GM19043 (cell line): Measurements from ENCODE around the gene PGAM2.

ENCODE experiments used
- ATAC-seq: cut with Tn5 transposase; IDR thresholded peaks from one replicate; pipeline ENCODE4 v1.9.1; 2021; ENCODE audit warnings: low read depth; ENCODE audit not compliant: unreplicated experiment

The PGAM2 gene

DNA sequence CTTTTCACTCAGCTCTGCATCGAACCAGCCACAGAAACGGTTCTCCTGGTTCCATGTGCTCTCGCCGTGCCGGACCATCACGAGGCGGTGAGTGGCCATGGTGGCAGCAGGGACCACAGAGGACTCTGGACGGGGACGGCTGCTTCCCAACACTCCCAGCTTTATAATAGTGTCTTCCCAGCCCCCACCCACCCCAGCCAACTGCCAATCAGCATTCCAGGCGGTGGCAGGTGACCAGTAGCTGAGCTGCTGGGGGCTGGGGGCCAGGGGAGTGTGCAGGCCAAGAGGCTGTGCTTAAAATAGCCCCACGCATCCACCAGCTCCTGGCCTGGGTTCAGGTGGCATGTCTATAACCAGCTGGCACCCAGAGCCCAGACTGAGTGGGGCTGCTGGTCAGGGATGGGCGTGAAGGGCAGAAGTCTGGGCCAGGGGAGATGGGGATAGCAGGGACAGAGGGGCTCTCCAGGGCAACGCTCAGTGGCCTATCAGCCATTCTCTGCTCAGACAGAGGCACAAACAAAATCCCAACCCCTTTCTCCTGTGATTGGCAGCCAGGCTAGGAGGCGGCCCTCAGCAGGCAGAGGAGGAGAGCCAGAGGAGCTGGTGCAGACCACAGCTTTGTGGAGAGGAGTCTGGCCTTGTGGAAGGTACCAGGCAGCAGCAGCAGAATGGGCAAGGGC is at the start of gene PGAM2:
Gene PGAM2 (minus strand): TSS at position 137 of the 680 bp plus-strand sequence. CDS start 38 bp downstream, at position 99.
- ATAC-seq, result no peak

DNA sequence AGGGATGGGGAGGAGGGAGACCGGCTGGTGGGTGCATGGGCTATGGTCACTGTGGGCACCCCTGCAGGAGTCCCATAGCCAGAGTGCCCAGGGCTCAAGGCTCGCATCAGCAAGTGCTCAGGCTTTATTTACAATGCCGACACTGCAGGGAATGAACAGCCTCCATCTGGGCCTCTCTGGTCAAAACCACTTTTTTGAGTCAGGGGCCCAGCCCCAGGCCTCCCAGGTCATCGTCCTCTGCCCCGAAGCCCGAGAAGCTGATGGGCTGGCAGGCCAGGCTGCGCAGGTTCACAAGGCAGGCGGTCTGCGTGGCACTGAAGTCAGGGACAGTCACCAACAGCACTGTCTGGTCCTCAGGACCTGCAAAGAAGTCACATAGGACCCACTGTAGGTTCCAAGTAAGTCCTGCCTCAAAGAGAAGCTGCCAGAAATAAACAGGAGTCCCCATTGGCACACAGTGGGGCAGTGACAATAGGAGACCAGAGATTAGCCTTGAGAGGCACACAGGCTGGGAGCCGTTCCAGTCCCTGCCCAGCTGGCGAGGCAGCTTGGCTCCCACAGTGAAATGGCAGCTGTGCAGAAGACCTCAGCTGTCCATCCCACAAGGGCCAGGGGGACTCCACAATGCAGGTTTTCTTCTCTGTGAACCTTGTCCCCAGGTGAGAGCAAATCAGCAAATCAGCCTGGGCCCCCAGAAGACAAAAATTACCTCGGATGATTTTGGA is 49.4 kb upstream of the PGAM2 start:
- ATAC-seq, result no peak

DNA sequence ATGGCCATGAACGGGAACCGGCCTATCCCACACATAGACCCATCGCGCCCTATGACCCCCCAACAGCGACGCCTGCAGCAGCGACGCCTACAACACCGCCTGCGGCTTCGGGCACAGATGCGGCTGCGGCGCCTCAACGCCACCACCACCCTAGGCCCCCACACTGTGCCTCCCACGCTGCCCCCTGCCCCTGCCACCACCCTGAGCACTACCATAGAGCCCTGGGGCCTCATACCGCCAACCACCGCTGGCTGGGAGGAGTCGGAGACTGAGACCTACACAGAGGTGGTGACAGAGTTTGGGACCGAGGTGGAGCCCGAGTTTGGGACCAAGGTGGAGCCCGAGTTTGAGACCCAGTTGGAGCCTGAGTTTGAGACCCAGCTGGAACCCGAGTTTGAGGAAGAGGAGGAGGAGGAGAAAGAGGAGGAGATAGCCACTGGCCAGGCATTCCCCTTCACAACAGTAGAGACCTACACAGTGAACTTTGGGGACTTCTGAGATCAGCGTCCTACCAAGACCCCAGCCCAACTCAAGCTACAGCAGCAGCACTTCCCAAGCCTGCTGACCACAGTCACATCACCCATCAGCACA is 48.5 kb upstream of the PGAM2 start:
- ATAC-seq, result no peak

DNA sequence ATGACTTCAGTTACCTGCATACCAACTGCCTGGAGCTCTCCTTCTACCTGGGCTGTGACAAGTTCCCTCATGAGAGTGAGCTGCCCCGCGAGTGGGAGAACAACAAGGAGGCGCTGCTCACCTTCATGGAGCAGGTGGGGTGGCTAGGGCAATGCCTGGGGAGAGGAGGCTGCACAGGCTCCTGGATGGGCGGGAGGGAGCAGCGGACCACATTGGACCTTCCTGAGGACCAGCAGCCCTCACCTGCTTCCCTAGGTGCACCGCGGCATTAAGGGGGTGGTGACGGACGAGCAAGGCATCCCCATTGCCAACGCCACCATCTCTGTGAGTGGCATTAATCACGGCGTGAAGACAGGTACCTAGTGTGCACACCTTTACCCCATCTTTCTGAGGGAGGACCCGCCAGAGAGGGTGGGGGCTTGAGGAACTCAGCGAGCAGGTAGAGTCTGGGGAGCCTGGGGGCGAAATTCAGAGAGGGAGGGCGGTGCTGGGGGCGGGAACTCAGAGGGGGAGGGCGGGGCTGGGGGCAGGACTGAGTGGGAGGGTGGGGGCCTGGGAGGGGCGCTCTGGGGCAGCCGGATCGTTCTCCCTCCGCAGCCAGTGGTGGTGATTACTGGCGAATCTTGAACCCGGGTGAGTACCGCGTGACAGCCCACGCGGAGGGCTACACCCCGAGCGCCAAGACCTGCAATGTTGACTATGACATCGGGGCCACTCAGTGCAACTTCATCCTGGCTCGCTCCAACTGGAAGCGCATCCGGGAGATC is 47.8 kb upstream of the PGAM2 start:
- no peak for ATAC-seq

DNA sequence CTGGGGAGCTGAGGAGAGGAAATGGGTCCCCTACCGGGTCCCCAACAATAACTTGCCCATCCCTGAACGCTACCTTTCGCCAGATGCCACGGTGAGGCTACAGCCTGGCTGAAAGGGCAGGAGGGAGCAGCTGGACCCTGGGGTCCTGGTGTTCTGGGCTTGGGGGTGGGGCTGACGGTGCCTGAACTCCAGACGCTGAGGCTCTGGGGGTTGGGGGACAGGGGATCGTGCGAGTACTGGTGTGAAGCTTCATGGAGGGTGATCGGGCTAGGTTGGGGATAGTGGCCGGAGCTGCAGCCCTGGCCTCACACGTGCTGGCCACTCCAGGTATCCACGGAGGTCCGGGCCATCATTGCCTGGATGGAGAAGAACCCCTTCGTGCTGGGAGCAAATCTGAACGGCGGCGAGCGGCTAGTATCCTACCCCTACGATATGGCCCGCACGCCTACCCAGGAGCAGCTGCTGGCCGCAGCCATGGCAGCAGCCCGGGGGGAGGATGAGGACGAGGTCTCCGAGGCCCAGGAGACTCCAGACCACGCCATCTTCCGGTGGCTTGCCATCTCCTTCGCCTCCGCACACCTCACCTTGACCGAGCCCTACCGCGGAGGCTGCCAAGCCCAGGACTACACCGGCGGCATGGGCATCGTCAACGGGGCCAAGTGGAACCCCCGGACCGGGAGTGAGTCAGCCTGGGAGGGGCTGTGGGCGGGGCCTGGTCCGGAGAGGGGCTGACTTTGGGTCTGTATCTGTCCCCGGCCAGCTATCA is 47.0 kb upstream of the PGAM2 start:
- ATAC-seq, result no peak

DNA sequence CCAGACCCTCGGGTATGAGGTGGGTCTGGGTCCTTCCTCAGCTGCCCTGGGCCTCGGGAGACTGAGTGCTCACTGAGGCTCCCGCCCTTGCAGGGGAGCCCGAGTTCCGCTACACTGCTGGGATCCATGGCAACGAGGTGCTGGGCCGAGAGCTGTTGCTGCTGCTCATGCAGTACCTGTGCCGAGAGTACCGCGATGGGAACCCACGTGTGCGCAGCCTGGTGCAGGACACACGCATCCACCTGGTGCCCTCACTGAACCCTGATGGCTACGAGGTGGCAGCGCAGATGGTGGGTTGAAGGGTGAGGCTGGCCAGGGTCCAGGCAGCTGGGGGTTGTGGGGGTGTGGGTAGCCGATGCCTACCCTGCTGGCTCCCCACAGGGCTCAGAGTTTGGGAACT is 46.4 kb upstream of the PGAM2 start:
- no peak for ATAC-seq

DNA sequence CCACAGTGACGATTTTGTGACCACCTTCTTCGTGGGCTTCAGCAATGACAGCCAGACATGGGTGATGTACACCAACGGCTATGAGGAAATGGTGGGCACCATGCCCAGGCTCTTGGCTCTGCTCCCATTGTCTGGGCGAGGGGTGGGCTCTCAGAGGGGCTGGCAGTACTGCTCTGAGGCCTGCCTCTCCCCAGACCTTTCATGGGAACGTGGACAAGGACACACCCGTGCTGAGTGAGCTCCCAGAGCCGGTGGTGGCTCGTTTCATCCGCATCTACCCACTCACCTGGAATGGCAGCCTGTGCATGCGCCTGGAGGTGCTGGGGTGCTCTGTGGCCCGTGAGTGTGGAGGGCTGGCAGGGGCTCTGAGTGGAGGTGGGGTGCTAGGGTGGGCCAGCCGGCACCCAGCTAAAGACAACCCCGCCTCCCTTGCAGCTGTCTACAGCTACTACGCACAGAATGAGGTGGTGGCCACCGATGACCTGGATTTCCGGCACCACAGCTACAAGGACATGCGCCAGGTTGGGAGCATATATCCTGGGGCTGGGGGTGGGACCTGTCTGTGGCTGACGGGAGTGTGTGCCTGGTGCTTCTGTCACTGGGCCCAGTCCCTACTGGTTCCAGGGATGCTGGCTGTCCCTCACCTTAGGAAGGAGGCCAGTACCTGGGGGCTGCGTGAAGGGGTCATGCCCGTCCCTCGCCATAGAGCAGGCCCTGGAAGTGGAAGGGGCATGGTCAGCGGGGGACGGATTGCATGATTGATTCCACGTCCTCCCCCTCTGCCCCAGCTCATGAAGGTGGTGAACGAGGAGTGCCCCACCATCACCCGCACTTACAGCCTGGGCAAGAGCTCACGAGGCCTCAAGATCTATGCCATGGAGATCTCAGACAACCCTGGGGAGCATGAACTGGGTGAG is 45.6 kb upstream of the PGAM2 start:
- no peak for ATAC-seq

DNA sequence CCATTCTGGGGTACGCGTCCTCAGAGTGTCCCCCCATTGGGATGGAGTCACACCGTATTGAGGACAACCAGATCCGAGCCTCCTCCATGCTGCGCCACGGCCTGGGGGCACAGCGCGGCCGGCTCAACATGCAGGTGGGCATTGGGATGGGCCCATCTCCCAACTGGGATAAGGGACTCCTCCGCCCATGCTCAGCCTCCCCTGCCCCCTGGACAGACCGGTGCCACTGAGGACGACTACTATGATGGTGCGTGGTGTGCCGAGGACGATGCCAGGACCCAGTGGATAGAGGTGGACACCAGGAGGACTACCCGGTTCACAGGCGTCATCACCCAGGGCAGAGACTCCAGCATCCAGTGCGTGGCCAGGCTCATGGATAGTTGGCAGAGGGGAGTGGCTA is 44.6 kb upstream of the PGAM2 start:
- no peak for ATAC-seq

DNA sequence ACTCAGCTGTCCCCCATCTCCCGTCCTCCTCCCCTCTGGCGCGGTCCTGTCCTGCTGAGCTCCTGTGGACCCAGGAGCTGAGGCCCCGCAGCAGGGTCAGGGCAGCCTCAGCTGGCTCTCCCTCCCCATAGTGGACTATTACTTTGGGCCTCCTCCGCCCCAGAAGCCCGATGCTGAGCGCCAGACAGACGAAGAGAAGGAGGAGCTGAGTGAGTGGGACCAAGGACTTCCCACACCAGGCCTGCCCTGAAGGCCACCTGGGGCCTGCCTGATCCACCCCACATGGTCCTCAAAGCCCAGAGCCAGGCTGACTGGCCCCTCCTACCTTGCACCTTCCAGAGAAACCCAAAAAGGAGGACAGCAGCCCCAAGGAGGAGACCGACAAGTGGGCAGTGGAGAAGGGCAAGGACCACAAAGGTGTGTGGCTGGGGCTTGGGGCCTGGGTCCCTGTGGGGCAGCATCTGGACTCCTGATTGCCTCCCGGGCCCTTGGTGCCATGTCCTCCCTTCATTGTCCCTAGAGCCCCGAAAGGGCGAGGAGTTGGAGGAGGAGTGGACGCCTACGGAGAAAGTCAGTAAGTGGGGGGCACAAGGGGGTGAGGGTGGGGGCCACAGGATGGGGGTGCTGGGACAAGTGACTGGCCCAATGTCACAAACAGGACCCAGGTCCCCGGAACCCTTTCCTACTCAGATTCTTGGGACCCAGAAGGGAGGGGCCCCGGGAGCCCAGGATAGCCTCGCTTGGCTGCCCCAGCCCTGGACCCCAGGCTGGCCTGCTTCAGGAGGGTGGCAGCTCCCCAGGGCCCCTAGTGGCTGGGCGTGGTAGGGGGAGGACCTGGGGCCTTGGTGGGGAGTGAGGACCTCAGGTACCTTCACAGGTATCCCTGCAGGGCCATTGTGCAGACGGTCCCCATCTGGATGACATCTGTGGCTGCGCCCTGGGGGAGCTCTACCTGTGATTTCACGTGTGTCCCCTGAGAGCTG is 43.7 kb upstream of the PGAM2 start:
- no peak for ATAC-seq

DNA sequence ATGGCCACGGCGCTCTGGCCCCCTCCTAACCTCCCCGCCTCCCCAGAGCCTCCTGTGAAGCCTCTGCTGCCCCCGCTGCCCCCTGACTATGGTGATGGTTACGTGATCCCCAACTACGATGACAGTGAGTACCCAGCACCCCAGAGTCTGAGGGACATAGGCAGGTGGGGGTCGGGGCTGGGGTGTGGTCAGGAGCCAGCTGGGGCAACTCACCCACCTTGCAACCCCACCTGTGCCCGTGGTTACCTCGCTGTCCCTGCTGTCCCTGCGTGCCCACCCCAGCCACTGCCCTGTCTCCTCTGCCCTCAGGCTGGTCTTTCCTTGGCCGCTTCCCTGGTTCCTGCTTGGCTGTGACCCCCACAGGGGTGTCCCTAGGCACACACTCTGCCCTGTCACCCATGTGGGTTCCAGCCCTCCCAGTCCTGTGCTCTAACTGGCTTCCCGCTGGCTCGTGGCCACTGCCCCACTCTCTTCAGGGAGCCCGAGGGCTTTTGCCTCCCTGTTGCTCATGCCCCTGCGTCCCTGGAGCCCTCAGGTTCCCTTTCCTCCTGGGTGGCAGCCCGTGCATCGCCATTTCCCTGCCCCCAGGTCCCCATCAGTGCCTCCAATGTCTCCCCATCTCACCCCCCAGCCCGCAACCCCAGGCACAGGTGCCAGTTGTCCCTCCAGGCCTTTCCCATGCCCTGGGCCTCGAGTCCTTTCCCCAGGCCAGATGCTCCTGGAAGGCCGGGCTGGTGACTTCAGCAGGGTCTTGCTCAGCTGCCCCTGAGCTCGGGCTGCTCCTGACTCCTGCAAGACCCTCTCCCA is 42.8 kb upstream of the PGAM2 start:
- no peak for ATAC-seq

DNA sequence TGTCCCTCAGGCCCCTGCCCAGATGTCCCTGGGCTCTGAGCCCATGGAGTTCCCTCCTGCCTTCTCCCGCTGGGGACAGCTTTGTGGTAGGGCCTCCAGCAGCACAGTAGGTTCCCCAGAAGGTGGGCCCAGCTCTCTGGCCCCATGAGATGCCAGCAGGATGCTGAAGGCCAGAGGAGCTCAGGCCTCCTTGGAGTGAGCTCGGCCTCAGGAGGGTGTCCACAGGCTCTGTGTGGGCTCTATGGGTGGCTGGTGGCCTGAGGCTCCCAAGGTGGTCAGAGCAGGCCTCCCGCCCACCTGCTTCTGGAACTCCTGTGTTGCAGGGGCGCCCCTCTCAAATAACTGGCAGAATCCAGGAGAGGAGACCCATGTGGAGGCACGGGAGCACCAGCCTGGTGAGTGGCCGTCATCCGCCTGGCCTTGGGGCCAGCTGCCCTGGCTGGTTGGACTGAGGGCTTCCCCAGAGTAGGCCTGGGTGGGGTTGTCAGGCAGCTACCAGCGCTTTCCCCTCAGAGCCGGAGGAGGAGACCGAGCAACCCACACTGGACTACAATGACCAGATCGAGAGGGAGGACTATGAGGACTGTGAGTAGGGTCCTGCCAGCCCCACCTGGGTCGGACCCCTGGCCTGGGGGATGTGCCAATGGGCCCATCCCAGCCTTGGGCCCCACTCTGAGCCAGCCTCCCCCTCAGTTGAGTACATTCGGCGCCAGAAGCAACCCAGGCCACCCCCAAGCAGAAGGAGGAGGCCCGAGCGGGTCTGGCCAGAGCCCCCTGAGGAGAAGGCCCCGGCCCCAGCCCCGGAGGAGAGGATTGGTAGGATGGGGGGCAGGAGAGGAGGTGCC is 42.0 kb upstream of the PGAM2 start:
- no peak for ATAC-seq

DNA sequence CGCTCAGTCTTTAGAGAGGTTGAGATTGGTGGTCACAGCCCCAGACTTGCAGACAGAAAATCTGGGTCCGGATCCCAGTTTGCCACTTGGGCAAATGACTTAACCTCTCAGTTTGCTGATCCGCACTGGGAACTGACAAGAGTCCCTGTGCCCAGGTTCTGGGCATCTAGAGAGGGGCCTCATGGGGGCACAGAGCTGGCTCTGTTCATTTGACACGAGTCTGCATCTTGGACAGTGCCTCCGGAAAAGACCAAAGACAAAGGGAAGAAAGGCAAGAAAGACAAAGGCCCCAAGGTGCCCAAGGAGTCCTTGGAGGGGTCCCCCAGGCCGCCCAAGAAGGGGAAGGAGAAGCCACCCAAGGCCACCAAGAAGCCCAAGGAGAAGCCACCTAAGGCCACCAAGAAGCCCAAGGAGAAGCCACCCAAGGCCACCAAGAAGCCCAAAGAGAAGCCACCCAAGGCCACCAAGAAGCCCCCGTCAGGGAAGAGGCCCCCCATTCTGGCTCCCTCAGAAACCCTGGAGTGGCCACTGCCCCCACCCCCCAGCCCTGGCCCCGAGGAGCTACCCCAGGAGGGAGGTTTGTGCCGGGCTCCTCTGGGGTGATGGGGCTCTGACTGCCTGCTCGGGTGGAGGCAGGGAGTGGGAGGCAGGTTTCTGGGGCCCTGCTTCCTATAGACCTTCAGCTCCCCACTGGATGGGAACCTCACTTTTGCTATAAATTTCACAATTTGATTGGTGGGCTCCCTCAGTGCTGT is 41.1 kb upstream of the PGAM2 start:
- no peak for ATAC-seq

DNA sequence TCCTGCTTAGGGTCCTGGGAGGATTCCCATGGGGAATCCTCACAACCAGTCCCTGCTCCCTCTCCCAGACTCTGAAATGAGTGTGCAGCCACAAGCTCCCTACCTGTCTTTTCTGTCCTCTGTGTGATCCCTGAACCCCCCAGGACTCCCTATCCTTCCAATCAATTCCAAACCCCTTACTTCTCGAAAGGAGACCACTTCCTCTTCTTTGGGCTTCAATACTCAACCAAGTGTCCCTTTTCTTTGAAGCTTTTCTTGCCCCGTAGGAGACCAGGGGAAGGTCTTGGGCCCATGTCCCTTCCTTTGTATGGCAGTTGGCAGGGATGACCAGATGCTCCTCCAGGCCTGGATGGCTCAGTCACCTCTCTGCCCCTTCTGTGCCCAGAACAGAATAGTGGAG is 40.5 kb upstream of the PGAM2 start:
- ATAC-seq, result no peak

DNA sequence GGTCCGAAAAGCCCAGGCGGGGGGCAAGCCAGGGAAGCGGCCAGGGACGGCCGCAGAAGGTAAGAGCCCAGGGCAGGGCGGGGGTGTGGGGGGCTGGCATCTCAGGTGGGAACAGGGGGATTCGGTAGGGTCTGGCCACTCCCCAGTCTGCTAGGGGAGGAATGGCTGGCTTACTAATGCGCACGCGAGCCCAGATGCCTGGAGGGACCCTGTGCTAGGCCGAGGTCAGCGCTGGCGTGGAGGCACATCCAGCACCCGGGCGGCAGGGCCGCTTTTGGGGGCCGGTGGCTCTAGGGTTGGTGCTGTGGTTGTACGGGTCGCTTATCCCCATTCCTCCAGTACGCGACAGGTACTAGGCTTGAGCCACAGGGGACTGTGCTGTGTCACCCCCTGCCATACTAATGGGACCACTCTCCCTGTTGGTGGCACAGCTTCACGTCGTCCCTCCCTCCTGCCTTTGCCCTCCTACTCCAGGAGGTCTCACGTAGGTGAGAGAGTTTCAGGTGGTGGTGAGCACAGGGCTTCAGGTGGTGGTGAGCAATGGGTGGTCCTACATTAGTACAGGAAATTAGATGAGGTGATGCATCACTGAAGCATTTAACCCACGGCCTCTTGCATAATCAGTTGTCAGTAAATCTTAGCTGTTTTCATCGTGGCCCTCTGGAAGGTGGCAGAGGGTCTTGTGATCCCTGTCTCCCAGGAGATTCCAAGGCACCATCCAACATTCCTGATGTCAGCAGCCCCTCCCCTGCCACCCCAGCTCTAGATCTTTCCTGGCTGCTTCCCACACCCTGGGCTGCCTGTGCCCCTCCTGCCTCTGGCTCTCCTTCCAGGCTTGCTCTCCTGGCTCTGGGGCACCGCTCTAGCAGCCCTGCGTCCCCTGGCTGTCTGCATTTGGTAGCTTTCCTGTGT is 39.7 kb upstream of the PGAM2 start:
- ATAC-seq, result no peak
